H9 (cell line): ENCODE data around the gene PCBP2. TPM values are rescaled to one million over a fixed set of nuclear protein-coding genes. Genes with fewer than 3 reads are reported as not detected.

ENCODE experiments used
- DNase-seq: peaks from one replicate; pipeline ENCODE4 v3.0.0-alpha.2; 2017
- H2AFZ ChIP-seq: one replicate; pipeline ENCODE4 v1.6.1; 2013; ENCODE audit warnings: mild to moderate bottlenecking, low read length, control low read depth, moderate library complexity
- H2AK5ac ChIP-seq: 2 replicates; pipeline ENCODE4 v1.6.1; 2013; ENCODE audit warnings: low read length, control low read depth, mixed read lengths; ENCODE audit not compliant: insufficient read length
- H2BK120ac ChIP-seq: one replicate; pipeline ENCODE4 v1.6.1; 2013; ENCODE audit warnings: low read depth, mild to moderate bottlenecking, low read length, control low read depth, inconsistent platforms; ENCODE audit not compliant: poor library complexity, severe bottlenecking
- H2BK12ac ChIP-seq: 2 replicates; pipeline ENCODE4 v1.6.1; 2013; ENCODE audit warnings: low read length, control low read depth, mixed read lengths, low read depth; ENCODE audit not compliant: insufficient read length
- H2BK15ac ChIP-seq: 2 replicates; pipeline ENCODE4 v1.6.1; 2013; ENCODE audit warnings: low read depth, low read length, control low read depth
- H2BK20ac ChIP-seq: one replicate; pipeline ENCODE4 v1.6.1; 2013; ENCODE audit warnings: low read depth, mild to moderate bottlenecking, low read length, control low read depth, inconsistent platforms; ENCODE audit not compliant: poor library complexity, severe bottlenecking
- H2BK5ac ChIP-seq: 2 replicates; pipeline ENCODE4 v1.6.1; 2013; ENCODE audit warnings: low read length, control low read depth, mixed read lengths; ENCODE audit not compliant: insufficient read length
- H3K14ac ChIP-seq: 2 replicates; pipeline ENCODE4 v1.6.1; 2013; ENCODE audit warnings: low read length, control low read depth; ENCODE audit not compliant: insufficient read depth
- H3K18ac ChIP-seq: 2 replicates; pipeline ENCODE4 v1.6.1; 2013; ENCODE audit warnings: low read depth, mild to moderate bottlenecking, mixed read lengths, low read length, control low read depth; ENCODE audit not compliant: insufficient read length
- H3K23ac ChIP-seq: 2 replicates; pipeline ENCODE4 v1.6.1; 2013; ENCODE audit warnings: low read length, control low read depth, mixed read lengths, low read depth; ENCODE audit not compliant: insufficient read length
- H3K23me2 ChIP-seq: 2 replicates; pipeline ENCODE4 v1.6.1; 2013; ENCODE audit warnings: low read depth, mild to moderate bottlenecking, mixed read lengths, low read length, control low read depth; ENCODE audit not compliant: insufficient read length, poor library complexity, severe bottlenecking
- H3K27ac ChIP-seq: 2 replicates; pipeline ENCODE4 v1.5.1; 2013; ENCODE audit warnings: low read length, control low read depth, mixed read lengths, low read depth; ENCODE audit not compliant: insufficient read length
- H3K27me3 ChIP-seq: 2 replicates; pipeline ENCODE4 v1.6.1; 2013; ENCODE audit warnings: low read length, control low read depth, inconsistent platforms; ENCODE audit not compliant: insufficient read depth
- H3K4ac ChIP-seq: 2 replicates; pipeline ENCODE4 v1.6.1; 2013; ENCODE audit warnings: low read depth, mild to moderate bottlenecking, control low read depth, inconsistent platforms, low read length, moderate library complexity
- H3K4me1 ChIP-seq: 2 replicates; pipeline ENCODE4 v1.6.1; 2013; ENCODE audit warnings: low read length, control low read depth, inconsistent platforms; ENCODE audit not compliant: insufficient read depth
- H3K4me2 ChIP-seq: 2 replicates; pipeline ENCODE4 v1.6.1; 2013; ENCODE audit warnings: low read length, control low read depth, mixed read lengths; ENCODE audit not compliant: insufficient read length, insufficient read depth
- H3K56ac ChIP-seq: 2 replicates; pipeline ENCODE4 v1.6.1; 2013; ENCODE audit warnings: low read depth, mild to moderate bottlenecking, mixed read lengths, low read length, control low read depth; ENCODE audit not compliant: insufficient read length
- H3K79me1 ChIP-seq: 2 replicates; pipeline ENCODE4 v1.6.1; 2013; ENCODE audit warnings: low read depth, mild to moderate bottlenecking, moderate library complexity, low read length, control low read depth, inconsistent platforms; ENCODE audit not compliant: insufficient read depth, poor library complexity, severe bottlenecking
- H3K79me2 ChIP-seq: 2 replicates; pipeline ENCODE4 v1.6.1; 2013; ENCODE audit warnings: low read length, control low read depth, inconsistent platforms; ENCODE audit not compliant: insufficient read depth
- H3K9ac ChIP-seq: 2 replicates; pipeline ENCODE4 v1.6.1; 2013; ENCODE audit warnings: low read length, control low read depth, mixed read lengths; ENCODE audit not compliant: insufficient read length; ENCODE audit errors: extremely low read depth
- H3K9me3 ChIP-seq: one replicate; pipeline ENCODE4 v1.6.1; 2013; ENCODE audit warnings: low read depth, low read length, inconsistent platforms; ENCODE audit not compliant: control insufficient read depth
- H3T11ph ChIP-seq: one replicate; pipeline ENCODE4 v1.6.1; 2013; ENCODE audit warnings: mild to moderate bottlenecking, low read length, control low read depth, inconsistent platforms
- H4K20me1 ChIP-seq: one replicate; pipeline ENCODE4 v1.6.1; 2013; ENCODE audit not compliant: control insufficient read depth, insufficient read length, insufficient read depth
- H4K5ac ChIP-seq: 2 replicates; pipeline ENCODE4 v1.6.1; 2013; ENCODE audit warnings: low read depth, mild to moderate bottlenecking, mixed read lengths, low read length, control low read depth; ENCODE audit not compliant: insufficient read length
- H4K8ac ChIP-seq: replicated peaks from 2 replicates; pipeline ENCODE4 v1.6.1; 2013; ENCODE audit warnings: low read length, control low read depth, mixed read lengths, low read depth; ENCODE audit not compliant: insufficient read length
- H4K91ac ChIP-seq: 2 replicates; pipeline ENCODE4 v1.6.1; 2013; ENCODE audit warnings: low read depth, mild to moderate bottlenecking, moderate library complexity, mixed read lengths, low read length, control low read depth; ENCODE audit not compliant: insufficient read length
- H3K27ac Mint-ChIP-seq, 3 experiments: 2 replicates in 2 of 3; 3 replicates in 1 of 3; pipeline ENCODE4 v1.8.0; 2020 to 2021; ENCODE audit warnings: mixed read lengths in 3 of 3, mild to moderate bottlenecking in 1 of 3, moderate library complexity in 1 of 3
- H3K27me3 Mint-ChIP-seq: 2 replicates; pipeline ENCODE4 v1.8.0; 2021; ENCODE audit warnings: low read depth, mild to moderate bottlenecking, moderate library complexity, mixed read lengths
- H3K36me3 Mint-ChIP-seq, 3 experiments: 2 replicates in 2 of 3; 3 replicates in 1 of 3; pipeline ENCODE4 v1.8.0; 2020 to 2021; ENCODE audit warnings: low read depth in 3 of 3, mixed read lengths in 3 of 3; ENCODE audit not compliant: insufficient read depth in 1 of 3
- H3K4me1 Mint-ChIP-seq, 2 experiments: 2 replicates each; pipeline ENCODE4 v1.8.0; 2020; ENCODE audit warnings: mixed read lengths in 2 of 2
- H3K4me3 Mint-ChIP-seq, 2 experiments: 2 replicates in 1 of 2; 3 replicates in 1 of 2; pipeline ENCODE4 v1.8.0; 2020 to 2021; ENCODE audit warnings: mild to moderate bottlenecking in 2 of 2, mixed read lengths in 2 of 2, moderate library complexity in 1 of 2
- H3K9me3 Mint-ChIP-seq, 2 experiments: 2 replicates in 1 of 2; 3 replicates in 1 of 2; pipeline ENCODE4 v1.8.0; 2020; ENCODE audit warnings: mild to moderate bottlenecking in 2 of 2, mixed read lengths in 2 of 2, moderate library complexity in 1 of 2
- WGBS: extraction: QIAGEN DNeasy Blood & Tissue Kit; methylation state at CpG from one replicate; pipeline ENCODE4 v1.1.7; 2013; ENCODE audit warnings: missing lambda C conversion rate, low lambda C conversion rate, mixed read lengths; ENCODE audit not compliant: insufficient read length; ENCODE audit errors: extremely low coverage; 5-methylcytosine and 5-hydroxymethylcytosine counted together
- total RNA-seq: library from RNA; stranded (reverse); gene quantifications from 2 replicates; pipeline ENCODE4 v1.2.1, GENCODE V29; 2021
- TF ChIP-seq, protein P1 (sequence below): fragments of 200-600 bp; sonication (generic); conservative IDR thresholded peaks from 3 replicates; pipeline ENCODE4 v1.8.0; 2021; ENCODE audit warnings: antibody characterized with exemption, mild to moderate bottlenecking

The PCBP2 gene
- total RNA-seq, 1 experiment from 2014 or later = 1,207 TPM

DNA sequence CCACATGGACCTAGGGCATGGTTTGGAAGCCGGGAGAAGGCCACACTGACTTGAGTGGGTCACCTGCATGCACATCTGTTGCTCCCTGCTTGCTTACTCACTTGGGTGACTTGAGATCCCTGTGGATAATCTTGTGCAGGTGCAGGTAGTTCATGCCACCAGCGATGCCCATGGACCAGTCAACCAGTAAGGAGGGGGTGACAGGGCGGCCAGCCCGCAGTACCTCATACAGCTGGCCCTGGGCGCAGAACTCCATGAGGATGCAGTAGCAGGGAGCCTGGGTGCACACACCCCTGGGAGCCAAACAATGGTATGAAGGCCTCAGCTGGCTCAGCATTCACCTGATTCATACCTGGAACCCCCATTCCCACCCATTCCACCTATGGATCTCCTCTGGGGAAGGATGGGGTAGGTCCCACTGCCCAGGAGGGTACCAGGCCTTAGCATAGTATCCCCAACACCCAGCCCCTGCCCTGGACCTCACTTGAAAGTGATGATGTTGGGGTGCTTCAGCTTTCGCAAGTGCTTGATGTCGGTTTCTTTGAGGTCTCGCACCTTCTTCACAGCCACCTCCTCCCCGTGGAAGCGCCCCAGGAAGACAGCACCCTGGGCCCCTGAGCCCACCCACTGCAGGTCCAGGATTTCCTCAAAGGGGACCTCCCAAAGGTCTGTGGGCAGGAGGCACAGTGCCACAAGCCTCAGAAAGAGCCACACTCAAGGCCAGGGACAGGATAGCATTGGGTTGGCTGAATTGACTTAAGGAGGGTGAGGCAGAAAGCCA, 34.2 kb downstream of the PCBP2 start:
- no peak overlapping the region for H2BK20ac ChIP-seq

More for the DNA sequence above, 34.2 kb downstream of the PCBP2 start:
- H2AFZ ChIP-seq = no peak overlapping the region
- H3K9ac ChIP-seq = no peak overlapping the region
- peak overlapping the region in 2 of 3 experiments; percentile 64 to 80; a peak in 4 of 7 replicates for H3K27ac Mint-ChIP-seq
- H3K79me2 ChIP-seq = no peaks in the 10 kb centered on the region
- no peak overlapping the region for H2BK5ac ChIP-seq
- H3T11ph ChIP-seq = no peak overlapping the region
- TF ChIP-seq, protein P1, sequence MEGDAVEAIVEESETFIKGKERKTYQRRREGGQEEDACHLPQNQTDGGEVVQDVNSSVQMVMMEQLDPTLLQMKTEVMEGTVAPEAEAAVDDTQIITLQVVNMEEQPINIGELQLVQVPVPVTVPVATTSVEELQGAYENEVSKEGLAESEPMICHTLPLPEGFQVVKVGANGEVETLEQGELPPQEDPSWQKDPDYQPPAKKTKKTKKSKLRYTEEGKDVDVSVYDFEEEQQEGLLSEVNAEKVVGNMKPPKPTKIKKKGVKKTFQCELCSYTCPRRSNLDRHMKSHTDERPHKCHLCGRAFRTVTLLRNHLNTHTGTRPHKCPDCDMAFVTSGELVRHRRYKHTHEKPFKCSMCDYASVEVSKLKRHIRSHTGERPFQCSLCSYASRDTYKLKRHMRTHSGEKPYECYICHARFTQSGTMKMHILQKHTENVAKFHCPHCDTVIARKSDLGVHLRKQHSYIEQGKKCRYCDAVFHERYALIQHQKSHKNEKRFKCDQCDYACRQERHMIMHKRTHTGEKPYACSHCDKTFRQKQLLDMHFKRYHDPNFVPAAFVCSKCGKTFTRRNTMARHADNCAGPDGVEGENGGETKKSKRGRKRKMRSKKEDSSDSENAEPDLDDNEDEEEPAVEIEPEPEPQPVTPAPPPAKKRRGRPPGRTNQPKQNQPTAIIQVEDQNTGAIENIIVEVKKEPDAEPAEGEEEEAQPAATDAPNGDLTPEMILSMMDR = no peak
- H3K14ac ChIP-seq = no peak overlapping the region
- no peaks in the 10 kb centered on the region for H3K27me3 ChIP-seq
- no peak overlapping the region for H3K18ac ChIP-seq
- no peaks in the 10 kb centered on the region for H3K9me3 ChIP-seq
- H3K4me1 ChIP-seq = no peaks in the 10 kb centered on the region
- peaks cover 29 to 52% (median 49%) of the 10 kb centered on the region in 3 experiments for H3K36me3 Mint-ChIP-seq
- no peak overlapping the region for H2BK120ac ChIP-seq
- no peak overlapping the region for H3K4ac ChIP-seq
- no peak overlapping the region for H4K91ac ChIP-seq
- H3K27me3 Mint-ChIP-seq = peaks cover 1% of the 10 kb centered on the region; the same call in 1 of the 2 replicates
- no peaks in the 10 kb centered on the region for H3K9me3 Mint-ChIP-seq
- H4K5ac ChIP-seq = no peak overlapping the region
- H3K4me2 ChIP-seq = no peak overlapping the region
- H3K23ac ChIP-seq = no peak overlapping the region
- no peak overlapping the region for H3K27ac ChIP-seq
- no peak overlapping the region for H3K4me3 Mint-ChIP-seq
- peaks cover 16 to 17% of the 10 kb centered on the region in 2 experiments for H3K4me1 Mint-ChIP-seq
- H2AK5ac ChIP-seq = no peak overlapping the region
- no peak overlapping the region for H2BK15ac ChIP-seq
- H3K79me1 ChIP-seq = no peaks in the 10 kb centered on the region
- no peak overlapping the region for H4K8ac ChIP-seq
- H3K23me2 ChIP-seq = no peaks in the 10 kb centered on the region
- H2BK12ac ChIP-seq = no peak overlapping the region
- H4K20me1 ChIP-seq = peaks cover 2% of the 10 kb centered on the region
- DNase-seq = no peak
- WGBS = no CpG with 5 or more reads among the region's 10 CpGs
- no peak overlapping the region for H3K56ac ChIP-seq
